Ishikawa (cell line): ENCODE results near the gene SPTBN5.

Experiments
- CEBPB ChIP-seq: IDR thresholded peaks from 2 replicates; pipeline ENCODE4 v1.6.1; 2012
- CREB1 ChIP-seq: IDR thresholded peaks from 2 replicates; pipeline ENCODE4 v1.6.1; 2012; ENCODE audit warnings: low read depth
- EP300 ChIP-seq: IDR thresholded peaks from 2 replicates; pipeline ENCODE4 v1.6.1; 2012; ENCODE audit warnings: borderline replicate concordance
- RAD21 ChIP-seq: IDR thresholded peaks from 2 replicates; pipeline ENCODE4 v1.6.1; 2012; ENCODE audit warnings: low read depth
- YY1 ChIP-seq: IDR thresholded peaks from 2 replicates; pipeline ENCODE4 v1.6.1; 2012; ENCODE audit warnings: low read depth
- ZBTB7A ChIP-seq: IDR thresholded peaks from 2 replicates; pipeline ENCODE4 v1.6.1; 2012; ENCODE audit warnings: low read depth
- TF ChIP-seq, protein P1 (sequence below): IDR thresholded peaks from 2 replicates; pipeline ENCODE4 v1.6.1; 2012
- TF ChIP-seq, protein P2 (sequence below): IDR thresholded peaks from 2 replicates; pipeline ENCODE4 v1.6.1; 2012; ENCODE audit warnings: low read depth, mild to moderate bottlenecking

DNA sequence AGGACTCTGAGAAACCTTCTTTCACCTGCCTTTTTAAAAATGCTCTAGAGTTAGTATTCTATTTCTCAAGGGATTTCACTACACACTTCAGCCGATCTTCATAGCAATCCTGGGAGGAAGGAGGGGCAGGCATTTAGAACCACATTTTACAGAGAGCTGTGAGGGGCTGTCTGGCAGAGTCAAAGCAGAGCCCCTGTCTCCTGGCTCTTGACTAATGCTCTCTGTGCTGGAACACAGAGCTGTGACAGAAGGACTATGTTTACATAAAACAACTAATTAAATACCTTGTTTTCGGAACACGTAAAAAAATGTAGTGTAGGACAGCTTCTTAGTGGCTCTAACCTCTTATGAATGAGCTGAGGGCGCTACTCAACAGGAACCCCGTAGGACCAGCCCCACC, 7.6 kb upstream of the SPTBN5 start:
- TF ChIP-seq YY1: no peak
- no peak for TF ChIP-seq RAD21
- no peak for TF ChIP-seq CREB1
- no peak for TF ChIP-seq EP300
- TF ChIP-seq, protein P1, sequence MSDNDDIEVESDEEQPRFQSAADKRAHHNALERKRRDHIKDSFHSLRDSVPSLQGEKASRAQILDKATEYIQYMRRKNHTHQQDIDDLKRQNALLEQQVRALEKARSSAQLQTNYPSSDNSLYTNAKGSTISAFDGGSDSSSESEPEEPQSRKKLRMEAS: no peak
- TF ChIP-seq ZBTB7A: no peak
- TF ChIP-seq CEBPB: no peak
- TF ChIP-seq, protein P2, sequence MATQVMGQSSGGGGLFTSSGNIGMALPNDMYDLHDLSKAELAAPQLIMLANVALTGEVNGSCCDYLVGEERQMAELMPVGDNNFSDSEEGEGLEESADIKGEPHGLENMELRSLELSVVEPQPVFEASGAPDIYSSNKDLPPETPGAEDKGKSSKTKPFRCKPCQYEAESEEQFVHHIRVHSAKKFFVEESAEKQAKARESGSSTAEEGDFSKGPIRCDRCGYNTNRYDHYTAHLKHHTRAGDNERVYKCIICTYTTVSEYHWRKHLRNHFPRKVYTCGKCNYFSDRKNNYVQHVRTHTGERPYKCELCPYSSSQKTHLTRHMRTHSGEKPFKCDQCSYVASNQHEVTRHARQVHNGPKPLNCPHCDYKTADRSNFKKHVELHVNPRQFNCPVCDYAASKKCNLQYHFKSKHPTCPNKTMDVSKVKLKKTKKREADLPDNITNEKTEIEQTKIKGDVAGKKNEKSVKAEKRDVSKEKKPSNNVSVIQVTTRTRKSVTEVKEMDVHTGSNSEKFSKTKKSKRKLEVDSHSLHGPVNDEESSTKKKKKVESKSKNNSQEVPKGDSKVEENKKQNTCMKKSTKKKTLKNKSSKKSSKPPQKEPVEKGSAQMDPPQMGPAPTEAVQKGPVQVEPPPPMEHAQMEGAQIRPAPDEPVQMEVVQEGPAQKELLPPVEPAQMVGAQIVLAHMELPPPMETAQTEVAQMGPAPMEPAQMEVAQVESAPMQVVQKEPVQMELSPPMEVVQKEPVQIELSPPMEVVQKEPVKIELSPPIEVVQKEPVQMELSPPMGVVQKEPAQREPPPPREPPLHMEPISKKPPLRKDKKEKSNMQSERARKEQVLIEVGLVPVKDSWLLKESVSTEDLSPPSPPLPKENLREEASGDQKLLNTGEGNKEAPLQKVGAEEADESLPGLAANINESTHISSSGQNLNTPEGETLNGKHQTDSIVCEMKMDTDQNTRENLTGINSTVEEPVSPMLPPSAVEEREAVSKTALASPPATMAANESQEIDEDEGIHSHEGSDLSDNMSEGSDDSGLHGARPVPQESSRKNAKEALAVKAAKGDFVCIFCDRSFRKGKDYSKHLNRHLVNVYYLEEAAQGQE: no peak
